AG04450 (cell line): Measurements from ENCODE around the gene PLEKHG2. TPM values are rescaled to one million over a fixed set of nuclear protein-coding genes. Genes with fewer than 3 reads are reported as not detected.
A peak's percentile ranks its signal among the peaks of the same experiment; 100 is the strongest.

Experiments
- CTCF ChIA-PET: fragments of 300-600, 350-600 bp; formaldehyde crosslinking; extraction: SDS; loops from one replicate; lab custom pipeline; 2022; ENCODE audit warnings: antibody characterized with exemption, inconsistent platforms; lab: Charles Lee
- POLR2A ChIA-PET: fragments of 350-600 bp; formaldehyde crosslinking; extraction: SDS; loops from one replicate; lab custom pipeline; 2021; ENCODE audit warnings: antibody characterized with exemption, inconsistent platforms; lab: Yijun Ruan, JAX
- DNase-seq: peaks from one replicate; pipeline ENCODE4 v3.0.0-alpha.2; 2011; ENCODE audit warnings: low read depth, low spot score
- H3K27ac ChIP-seq: one replicate; pipeline ENCODE4 v1.5.1; 2012; ENCODE audit warnings: low read depth, low read length, control low read depth
- H3K27me3 ChIP-seq: one replicate; pipeline ENCODE4 v1.6.0; 2012; ENCODE audit warnings: low read length; ENCODE audit not compliant: control insufficient read depth, insufficient read depth
- H3K4me3 ChIP-seq: 2 replicates; pipeline ENCODE4 v1.5.1; 2011; ENCODE audit warnings: mild to moderate bottlenecking, low read depth, low read length, control low read depth
- H3K9me3 ChIP-seq: 2 replicates; pipeline ENCODE4 v1.5.1; 2012; ENCODE audit warnings: low read length; ENCODE audit not compliant: control insufficient read depth, insufficient read depth
- polyA plus RNA-seq: library from polyadenylated mRNA; depleted of rRNA; stranded (reverse); fragments of >200 nt; gene quantifications from 2 replicates; pipeline ENCODE4 v1.2.3, GENCODE V29; 2011
- TF ChIP-seq, protein P1 (sequence below): IDR thresholded peaks from 2 replicates; pipeline ENCODE4 v1.5.1; 2011; ENCODE audit warnings: low read depth, low read length, control low read depth, inconsistent platforms

The PLEKHG2 gene
- polyA plus RNA-seq, 1 experiment, result 12.3 TPM

DNA sequence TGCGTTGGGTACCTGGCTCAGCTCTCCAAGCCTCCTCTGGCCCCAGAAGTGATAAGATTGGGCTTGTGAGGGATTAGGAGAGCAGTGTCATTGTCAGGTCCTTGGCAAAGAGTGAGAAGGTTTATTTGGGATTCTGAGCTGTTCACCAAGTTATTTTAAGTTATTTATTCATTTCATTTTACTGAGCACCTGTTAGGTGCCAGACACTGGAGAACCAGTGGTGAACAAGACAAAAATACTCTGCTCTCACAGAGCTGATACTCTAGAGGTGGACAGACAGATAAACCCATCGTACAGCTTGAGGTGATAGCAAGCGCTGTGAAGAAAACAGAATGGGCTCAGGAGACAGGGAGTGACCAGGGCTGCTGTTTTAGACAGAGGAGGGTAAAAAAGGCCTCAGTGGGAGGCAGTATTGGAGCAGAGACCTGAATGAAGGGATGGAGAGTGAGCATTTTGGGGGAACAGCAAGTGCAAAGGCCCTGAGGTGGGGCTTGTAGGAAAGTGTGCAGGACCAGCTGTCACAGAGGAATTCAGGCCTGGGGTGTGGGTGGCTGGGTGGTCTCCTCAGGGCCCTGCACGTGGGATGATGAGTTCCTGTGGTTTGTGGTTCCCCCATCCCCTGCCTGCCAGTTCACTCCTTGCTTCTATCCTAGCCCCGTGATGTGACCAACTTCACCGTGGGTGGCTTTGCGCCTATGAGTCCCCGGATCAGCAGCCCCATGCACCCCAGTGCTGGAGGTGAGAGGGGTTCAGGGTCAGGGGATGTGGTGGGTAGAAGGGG lies 59.5 kb downstream of the PLEKHG2 start:
- Histone ChIP-seq H3K4me3 (no peak overlapping the region), H3K9me3 (no peaks in the 10 kb centered on the region), H3K27me3 (no peaks in the 10 kb centered on the region), H3K27ac (no peak overlapping the region)
- CTCF ChIA-PET, result interaction anchor here (0.6 to 1.5 kb wide), 3 partner anchors 31 to 77 kb away, joined by 4 read pairs; partner anchors contain the start of gene EID2B
- DNase-seq, result no peak
- TF ChIP-seq, protein P1, sequence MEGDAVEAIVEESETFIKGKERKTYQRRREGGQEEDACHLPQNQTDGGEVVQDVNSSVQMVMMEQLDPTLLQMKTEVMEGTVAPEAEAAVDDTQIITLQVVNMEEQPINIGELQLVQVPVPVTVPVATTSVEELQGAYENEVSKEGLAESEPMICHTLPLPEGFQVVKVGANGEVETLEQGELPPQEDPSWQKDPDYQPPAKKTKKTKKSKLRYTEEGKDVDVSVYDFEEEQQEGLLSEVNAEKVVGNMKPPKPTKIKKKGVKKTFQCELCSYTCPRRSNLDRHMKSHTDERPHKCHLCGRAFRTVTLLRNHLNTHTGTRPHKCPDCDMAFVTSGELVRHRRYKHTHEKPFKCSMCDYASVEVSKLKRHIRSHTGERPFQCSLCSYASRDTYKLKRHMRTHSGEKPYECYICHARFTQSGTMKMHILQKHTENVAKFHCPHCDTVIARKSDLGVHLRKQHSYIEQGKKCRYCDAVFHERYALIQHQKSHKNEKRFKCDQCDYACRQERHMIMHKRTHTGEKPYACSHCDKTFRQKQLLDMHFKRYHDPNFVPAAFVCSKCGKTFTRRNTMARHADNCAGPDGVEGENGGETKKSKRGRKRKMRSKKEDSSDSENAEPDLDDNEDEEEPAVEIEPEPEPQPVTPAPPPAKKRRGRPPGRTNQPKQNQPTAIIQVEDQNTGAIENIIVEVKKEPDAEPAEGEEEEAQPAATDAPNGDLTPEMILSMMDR, result no peak
- POLR2A ChIA-PET, result no interaction called here

DNA sequence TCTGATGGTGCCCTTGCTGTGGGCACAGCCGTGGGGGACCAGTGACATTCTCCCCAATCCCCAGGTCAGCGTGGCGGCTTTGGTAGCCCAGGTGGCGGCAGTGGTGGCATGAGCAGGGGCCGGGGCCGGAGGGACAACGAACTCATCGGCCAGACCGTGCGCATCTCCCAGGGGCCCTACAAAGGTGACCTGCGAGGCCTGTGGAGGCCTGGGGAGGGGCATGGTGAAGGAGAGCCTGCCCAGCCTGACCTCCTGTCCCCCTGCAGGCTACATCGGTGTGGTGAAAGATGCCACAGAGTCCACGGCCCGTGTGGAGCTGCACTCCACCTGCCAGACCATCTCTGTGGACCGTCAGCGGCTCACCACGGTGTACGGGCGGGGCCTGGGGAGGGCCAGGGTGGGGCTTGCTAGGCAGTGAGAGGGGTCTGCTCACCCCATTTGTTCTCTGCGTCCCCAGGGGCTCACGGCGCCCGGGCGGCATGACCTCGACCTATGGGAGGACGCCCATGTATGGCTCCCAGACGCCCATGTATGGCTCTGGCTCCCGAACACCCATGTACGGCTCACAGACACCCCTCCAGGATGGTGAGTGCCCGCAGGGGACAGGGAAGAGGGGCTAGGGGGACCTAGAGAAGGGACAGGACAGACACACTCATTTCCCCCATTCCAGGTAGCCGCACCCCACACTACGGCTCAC lies 60.4 kb downstream of the PLEKHG2 start:
- no peak overlapping the region for H3K4me3 ChIP-seq
- POLR2A ChIA-PET, result no interaction called here
- TF ChIP-seq, protein P1, result no peak
- no peaks in the 10 kb centered on the region for H3K27me3 ChIP-seq
- H3K9me3 ChIP-seq, result no peaks in the 10 kb centered on the region
- H3K27ac ChIP-seq, result no peak overlapping the region
- CTCF ChIA-PET, result interaction anchor here (1.5 to 2.4 kb wide), 4 partner anchors 10 to 61 kb away, joined by 4 to 31 read pairs (median 12); partner anchors contain the start of gene EID2B
- no peak for DNase-seq

DNA sequence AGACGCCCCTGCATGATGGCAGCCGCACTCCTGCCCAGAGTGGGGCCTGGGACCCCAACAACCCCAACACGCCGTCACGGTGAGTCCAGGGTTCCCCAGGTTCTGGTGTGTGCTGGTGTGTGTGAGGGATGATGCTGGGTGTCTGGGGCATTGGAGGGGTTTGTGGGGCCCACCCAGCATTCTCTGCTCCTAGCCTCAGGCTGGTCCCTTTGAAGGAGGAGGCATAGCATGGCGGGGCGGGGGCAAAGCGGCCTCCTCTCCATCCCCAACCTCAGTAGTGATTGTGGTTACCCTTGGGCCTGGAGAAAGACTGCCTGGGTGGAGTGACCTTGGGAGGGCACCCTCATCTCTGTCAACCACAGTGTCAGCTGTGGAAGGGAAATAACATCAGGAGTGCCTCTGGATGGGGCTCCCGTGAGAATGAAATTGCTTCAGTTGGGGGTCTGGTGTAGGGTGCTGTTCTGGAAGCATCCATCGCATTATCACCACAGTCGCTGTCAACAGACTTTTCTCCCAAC lies 61.0 kb downstream of the PLEKHG2 start:
- CTCF ChIA-PET, result interaction anchor here (0.6 to 2.4 kb wide), 13 partner anchors 9 to 75 kb away, joined by 3 to 31 read pairs (median 5); partner anchors contain the start of genes EID2B and SUPT5H

DNA sequence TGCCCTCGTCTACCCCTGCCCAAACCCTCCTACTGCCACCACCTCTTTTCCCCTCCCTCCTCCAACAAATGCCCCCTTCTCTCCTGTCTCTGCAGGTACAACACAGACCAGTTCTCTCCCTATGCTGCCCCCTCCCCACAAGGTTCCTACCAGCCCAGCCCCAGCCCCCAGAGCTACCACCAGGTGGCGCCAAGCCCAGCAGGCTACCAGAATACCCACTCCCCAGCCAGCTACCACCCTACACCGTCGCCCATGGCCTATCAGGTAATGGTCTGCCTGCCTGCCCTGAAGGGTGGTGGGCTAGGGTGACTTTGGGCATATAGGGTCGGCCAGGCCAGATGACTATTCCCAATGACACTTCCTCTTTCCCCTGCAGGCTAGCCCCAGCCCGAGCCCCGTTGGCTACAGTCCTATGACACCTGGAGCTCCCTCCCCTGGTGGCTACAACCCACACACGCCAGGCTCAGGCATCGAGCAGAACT lies 61.7 kb downstream of the PLEKHG2 start:
- no peak overlapping the region for H3K4me3 ChIP-seq
- DNase-seq, result no peak

More for the DNA sequence above, 61.0 kb downstream of the PLEKHG2 start:
- TF ChIP-seq, protein P1, result no peak
- Histone ChIP-seq H3K9me3 (no peaks in the 10 kb centered on the region), H3K27ac (no peak overlapping the region), H3K27me3 (no peaks in the 10 kb centered on the region), H3K4me3 (no peak overlapping the region)
- POLR2A ChIA-PET, result interaction anchor here (0.5 kb wide), 1 partner anchor 10 kb away, joined by 6 read pairs; no protein-coding TSS in a partner anchor
- DNase-seq, result no peak

More for the DNA sequence above, 61.7 kb downstream of the PLEKHG2 start:
- POLR2A ChIA-PET, result interaction anchor here (0.5 kb wide), 1 partner anchor 10 kb away, joined by 6 read pairs; no protein-coding TSS in a partner anchor
- H3K9me3 ChIP-seq, result no peaks in the 10 kb centered on the region
- CTCF ChIA-PET, result interaction anchor here (0.6 to 2.4 kb wide), 16 partner anchors 10 to 76 kb away, joined by 3 to 31 read pairs (median 5); partner anchors contain the start of genes EID2B, RPS16 and SUPT5H
- no peak overlapping the region for H3K27ac ChIP-seq
- H3K27me3 ChIP-seq, result no peaks in the 10 kb centered on the region
- TF ChIP-seq, protein P1, result peak; percentile 83
